ENCODE results near the gene TGM5.
"Not testable (repeated sequence)": the region's sequence is repeated elsewhere in the genome, so short reads cannot be mapped to it uniquely, and the experiment has no call there.

Gene TGM5, protein sequence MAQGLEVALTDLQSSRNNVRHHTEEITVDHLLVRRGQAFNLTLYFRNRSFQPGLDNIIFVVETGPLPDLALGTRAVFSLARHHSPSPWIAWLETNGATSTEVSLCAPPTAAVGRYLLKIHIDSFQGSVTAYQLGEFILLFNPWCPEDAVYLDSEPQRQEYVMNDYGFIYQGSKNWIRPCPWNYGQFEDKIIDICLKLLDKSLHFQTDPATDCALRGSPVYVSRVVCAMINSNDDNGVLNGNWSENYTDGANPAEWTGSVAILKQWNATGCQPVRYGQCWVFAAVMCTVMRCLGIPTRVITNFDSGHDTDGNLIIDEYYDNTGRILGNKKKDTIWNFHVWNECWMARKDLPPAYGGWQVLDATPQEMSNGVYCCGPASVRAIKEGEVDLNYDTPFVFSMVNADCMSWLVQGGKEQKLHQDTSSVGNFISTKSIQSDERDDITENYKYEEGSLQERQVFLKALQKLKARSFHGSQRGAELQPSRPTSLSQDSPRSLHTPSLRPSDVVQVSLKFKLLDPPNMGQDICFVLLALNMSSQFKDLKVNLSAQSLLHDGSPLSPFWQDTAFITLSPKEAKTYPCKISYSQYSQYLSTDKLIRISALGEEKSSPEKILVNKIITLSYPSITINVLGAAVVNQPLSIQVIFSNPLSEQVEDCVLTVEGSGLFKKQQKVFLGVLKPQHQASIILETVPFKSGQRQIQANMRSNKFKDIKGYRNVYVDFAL

DNA sequence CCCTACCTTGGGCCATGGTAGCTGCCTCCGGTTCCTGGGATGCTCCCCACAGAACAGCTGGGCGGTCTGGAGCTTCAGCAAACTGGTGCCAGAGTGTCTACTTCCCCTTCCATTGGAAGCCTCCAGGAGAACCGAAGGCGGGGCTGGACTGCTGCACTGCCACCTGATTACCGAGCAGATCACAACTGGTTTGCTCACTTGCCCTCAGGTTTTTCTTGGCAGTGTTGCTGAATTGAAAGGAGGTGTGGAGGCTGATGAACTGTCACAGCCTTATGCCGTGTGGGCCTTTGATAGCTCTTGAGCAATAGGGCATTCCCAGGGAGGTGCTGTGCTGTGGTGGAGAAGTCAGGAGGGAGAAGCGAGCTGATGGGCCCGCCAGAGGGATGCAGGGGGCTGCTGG is at the start of gene TGM5:
TSS of gene TGM5 (minus strand) at position 95 of the 400 bp plus-strand sequence. CDS start at position 16, 79 bp downstream.
- DNase-seq (ENCODE audit: low read depth), result no peak

DNA sequence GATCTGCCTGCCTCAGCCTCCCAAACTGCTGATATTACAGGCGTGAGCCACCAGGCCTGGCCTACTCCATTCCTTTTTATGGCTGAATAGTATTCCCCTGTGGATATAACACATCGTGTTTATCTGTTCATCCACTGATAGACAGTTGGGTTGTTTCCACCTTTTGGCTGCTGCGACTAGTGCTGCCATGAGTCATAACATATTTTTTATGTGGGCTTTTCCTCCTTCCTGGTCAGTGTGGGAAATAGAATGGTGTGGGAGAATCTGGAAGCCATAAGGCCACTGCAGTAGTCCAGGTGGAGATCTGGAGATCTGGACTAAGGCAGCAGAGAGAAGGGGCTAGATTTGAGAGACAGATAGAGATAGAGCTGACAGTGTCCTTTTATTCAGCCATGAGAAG is 47.4 kb upstream of the TGM5 start:
- DNase-seq (ENCODE audit: low read depth), result no peak

DNA sequence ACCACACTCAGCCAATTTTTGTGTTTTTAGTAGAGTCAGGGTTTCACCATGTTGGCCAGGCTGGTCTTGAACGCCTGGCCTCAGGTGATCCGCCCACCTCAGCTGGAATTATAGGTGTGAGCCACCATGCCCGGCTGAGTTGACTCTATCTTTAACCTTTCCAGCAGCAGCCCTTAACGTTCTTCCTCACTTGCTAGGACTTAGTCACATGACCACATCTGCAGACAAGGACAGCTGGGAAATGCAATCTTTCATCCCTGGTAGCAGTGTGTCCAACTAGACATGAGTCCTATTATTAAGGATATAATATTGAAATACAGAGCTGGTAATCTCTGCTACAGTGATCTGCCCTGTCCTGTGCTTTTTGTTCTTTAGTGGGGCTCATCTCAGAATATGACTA is 45.6 kb upstream of the TGM5 start:
- no peak for DNase-seq (ENCODE audit: low read depth)

DNA sequence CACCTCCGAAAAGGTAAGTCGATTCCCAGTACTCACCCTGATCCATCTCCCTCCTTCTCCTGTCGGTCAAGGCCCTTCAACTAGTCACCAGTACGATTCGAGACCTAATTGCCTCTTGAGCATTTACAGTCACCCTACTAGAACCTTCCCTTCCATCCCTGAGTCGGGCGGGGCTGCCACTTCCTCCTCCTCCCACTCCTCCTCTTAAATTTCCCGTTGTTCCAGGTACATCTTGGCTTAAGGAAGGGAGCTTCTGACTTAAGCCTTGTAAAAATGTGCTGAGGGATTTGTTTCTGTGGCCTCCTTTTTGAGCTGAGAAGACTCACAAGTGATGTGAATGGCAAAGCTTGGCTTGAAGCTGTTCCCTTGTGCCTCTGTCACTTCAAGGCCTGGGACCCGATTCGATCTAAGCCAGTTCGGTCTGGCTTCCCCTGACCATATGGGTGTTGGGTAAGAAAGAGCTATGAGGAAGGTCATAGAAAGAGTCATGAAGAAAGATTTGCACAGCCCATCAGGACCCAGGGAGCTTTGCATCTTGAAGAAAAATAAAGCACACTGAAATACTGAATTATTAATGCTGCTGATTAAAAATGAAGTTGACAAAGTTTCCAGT is 35.6 kb upstream of the TGM5 start, which contains the start of gene TGM7:
TSS of gene TGM7 (minus strand) at position 51 of the 613 bp plus-strand sequence.
- DNase-seq (ENCODE audit: low read depth), result no peak

DNA sequence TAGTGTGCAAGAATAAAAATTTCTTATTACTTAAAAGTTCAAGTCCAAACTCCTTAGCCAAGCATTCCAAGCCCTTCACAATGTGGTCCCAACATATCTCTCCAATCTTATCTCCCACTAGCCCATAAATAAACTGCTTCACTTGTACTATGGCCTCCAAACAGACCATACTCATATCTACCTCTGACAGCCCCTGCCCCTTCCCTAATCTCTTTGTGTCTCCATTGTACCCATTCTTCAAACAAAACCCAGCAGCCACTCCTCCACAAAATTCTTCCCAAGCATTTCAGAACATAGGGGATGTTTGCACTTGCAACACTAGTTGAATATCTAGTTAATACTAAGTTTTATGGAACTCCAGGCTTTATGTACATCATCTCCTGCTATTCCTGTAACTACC is 33.2 kb upstream of the TGM5 start:
- no peak for DNase-seq (ENCODE audit: low read depth)

DNA sequence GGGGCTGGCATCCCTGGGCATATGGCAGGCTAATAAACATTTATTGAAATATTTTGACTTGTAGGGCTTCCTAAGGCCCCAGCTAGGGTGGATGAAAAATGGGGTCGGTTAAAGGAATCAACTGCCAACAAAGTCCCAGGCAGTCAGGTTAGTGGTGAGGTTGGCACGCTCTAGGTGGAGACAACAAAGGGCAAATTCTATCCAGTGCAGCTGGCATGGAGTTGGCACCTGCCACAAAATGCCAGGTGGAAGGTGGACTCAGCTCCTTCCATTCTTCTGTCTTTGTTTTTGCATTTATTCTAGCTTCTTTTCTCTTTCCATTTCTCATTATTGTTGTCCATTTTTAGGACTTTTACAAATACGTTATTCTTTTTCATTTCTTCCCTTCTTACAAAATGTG is 32.7 kb upstream of the TGM5 start:
- DNase-seq (ENCODE audit: low read depth), result no peak

DNA sequence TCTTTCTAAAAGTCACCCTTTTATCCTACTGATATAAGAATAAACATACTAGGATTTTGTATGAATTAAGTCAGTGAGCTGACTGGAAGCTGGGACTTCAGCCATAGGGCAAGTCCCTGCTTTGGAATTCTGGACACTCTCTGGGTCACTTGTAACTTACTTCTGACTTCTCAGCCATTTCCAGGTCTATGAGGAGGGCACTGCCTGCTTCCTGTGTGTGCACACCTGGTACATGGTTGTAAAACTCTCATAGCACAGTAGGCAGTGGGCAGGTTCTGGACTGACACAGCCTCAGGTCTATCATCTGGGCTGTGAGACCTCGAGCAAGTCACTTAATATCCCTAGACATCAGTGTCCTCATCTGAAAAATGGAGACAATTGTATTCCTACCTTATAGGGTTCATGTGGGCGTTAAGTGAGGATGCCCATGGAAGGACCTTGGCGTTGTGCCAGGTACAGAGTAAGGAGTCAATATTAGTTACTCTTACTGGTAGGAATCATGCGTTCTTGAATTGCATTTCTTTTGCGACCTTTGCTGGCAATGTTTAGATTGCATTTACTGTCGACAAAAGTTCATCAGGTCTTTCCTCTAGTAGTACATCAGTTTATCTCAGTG is 27.5 kb upstream of the TGM5 start:
- DNase-seq (ENCODE audit: low read depth), result no peak

DNA sequence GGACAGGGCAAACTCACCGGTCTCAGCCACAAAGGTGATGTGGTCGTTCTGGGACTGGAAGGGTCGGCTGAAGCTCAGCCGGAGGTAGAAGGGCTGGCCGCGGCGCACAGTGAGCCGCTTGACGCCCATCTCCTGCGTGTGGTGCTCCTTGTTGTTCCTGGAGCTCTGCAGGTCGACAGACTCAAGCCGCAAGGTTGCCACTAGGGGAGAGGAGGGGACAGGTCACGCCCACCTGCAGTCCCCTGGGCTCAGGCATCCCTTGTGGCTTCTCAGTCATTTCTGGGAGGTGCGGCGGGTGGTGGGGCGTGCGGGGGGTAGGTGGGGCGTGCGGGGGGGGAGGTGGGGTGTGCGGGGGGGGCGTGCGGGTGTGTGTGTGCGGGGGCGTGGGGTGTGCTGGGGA is 26.7 kb upstream of the TGM5 start:
- DNase-seq (ENCODE audit: low read depth), result no peak

DNA sequence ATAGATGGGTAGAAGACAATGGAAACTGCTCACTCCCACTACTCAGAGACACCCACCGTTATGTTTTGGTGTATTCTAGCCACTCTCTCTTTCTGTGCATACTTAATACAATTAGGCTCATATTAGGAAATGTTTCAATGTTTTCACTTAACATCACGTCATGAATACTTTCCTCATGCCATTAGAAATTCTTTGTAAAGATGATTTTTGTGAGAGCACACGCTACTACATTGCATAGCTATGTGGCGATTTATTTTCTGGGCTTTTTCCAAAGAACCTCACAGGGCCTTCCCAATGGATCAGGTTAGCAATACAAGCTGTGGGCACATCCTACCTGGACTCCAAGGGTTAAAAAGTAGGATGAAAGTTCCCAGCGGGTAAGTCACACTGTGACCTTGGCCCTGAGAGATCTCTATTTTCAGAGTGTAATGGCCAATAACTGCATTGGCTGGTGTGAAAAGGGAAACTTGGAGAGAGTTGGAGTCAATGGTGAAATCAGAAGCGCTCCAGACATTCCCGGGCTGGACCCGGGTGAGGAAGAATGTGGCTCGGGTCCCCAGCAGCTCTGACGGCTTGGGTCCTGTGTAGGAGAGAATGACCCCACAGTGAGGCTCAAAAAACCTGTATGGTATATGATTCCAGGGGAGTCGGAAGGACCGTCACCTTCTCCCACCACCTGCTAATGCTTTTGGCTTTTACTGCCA is 25.8 kb upstream of the TGM5 start:
- no peak for DNase-seq (ENCODE audit: low read depth)

DNA sequence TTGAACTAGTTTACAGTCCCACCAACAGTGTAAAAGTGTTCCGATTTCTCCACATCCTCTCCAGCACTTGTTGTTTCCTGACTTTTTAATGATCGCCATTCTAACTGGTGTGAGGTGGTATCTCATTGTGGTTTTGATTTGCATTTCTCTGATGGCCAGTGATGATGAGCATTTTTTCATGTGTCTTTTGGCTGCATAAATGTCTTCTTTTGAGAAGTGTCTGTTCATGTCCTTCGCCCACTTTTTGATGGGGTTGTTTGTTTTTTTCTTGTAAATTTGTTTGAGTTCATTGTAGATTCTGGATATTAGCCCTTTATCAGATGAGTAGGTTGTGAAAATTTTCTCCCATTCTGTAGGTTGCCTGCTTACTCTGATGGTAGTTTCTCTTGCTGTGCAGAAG is 22.9 kb upstream of the TGM5 start:
- not testable (repeated sequence) for DNase-seq (ENCODE audit: low read depth)

DNA sequence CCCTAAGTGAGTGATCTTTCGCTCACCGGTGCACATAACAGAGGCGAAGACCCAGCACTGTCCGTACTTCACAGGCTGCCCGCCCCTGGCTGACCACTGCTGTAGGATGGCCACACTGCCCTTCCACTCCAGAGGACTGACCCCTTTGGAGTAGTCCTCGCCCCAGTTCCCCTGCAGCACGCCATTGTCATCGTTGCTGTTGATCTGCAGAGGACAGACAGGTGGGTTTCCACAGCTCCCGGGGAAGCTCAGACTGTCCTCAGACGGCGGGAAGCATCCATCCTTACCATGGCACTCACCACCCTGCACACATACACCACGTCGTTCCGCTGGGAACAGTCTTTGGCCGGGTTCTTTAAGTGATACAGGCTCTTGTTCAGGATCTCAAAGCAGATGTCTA is 20.5 kb upstream of the TGM5 start:
- DNase-seq (ENCODE audit: low read depth), result no peak

DNA sequence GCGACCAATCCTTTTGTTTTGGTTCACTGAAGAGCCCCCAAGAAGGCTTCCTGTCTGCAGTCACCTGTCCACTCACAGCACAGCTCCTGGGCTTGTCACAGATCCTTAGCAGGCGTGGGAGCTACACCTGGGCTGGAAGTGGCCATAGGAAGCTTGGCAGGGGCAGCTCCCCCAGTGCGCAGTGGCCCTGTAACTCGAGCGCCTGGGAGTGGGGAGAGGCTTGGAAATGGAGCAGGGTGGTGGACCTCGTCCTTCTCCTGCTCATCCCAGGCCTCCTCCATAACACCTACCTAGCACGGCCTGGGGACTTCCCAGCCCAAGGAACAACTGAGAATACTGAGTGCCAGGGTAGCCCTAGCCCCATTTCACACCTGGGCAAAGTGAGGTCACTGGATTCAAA is 19.3 kb upstream of the TGM5 start:
- DNase-seq (ENCODE audit: low read depth), result no peak

DNA sequence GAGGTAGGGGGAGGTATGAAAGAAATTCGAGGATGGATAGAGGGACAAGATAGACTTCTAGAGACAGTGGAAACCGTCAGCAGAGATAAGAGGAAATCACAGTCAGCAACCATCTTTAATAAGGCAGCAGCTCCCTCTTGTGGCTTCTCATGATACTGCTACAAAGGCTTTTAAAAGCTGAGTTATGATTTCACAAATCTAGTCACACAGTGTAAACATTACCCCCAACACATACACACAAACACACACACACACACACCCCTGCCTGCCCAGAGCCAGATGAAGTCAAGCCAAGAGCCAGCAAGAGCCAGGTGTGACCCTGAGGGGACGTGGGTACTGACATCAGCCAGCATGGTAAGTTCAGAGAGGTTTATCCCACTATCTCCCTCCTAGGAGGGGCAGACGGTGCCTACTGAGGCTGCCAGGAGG is 18.9 kb upstream of the TGM5 start:
- no peak for DNase-seq (ENCODE audit: low read depth)

DNA sequence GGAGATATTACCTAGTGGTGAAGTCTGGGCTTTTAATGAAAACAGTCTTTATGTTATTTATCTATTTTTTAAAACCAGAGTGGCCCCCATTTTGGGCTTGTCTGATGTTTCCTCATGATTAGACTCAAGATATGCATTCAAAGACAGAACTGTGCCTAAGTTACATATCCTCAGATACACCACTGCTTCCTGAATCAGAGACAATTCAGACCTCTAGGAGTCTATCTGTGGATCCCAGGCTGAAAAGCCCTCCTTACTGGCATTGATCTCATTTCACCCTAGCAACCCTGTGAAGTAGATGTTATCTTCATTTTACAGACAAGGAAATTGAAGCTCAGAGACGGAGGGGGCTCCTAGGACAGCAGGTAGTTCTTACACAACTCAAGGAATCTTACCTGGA is 16.8 kb upstream of the TGM5 start:
- DNase-seq (ENCODE audit: low read depth), result no peak

DNA sequence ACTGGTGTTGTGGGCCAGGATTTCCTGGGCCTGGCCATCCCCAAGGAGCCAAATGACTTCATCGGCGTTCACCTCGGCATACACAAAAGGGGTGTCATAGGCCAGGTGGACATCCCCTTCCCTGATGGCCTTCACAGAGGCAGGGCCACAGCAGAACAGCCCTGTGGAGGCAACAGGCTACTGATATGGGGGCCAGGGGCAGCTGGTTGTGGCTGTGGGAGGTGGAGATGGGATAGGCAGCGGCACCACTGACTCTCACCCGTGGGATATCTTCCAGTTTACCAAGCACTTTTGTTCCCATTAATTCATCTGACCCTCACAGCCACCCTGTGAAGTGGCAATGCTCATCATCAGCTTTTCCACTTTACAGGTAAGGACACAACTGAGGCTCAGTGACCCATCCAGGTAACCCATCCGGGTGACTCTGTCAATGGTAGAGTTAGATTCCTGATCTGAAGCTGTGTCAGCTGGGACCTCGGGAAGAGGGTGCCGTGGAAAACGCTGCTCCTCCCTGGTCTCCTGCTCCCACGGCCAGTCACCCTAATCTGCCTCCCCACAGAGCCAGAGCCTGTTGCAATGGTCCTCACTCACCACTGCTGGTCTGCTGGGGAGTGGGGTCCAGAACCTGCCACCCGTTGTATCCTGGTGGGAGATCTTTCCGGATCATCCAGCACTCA is 15.3 kb upstream of the TGM5 start:
- no peak for DNase-seq (ENCODE audit: low read depth)

DNA sequence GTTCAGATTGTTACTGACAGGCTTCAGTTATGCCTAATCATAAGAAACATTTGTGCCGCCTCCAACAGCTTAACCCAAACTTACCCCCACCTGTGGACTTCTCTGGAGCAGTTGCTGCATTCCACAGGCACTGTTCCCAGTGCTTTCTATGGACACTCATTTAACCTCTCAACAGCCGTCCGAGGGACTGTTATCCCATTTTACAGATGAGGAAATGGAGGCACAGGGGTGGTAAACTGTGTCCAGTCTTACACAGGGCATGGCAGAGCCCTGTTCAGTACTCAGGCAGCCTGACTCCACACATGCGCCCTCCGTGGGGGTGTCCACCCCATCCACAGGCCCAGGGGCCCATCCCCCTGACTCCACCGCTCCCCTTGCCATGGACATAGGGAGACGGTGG is 14.3 kb upstream of the TGM5 start:
- DNase-seq (ENCODE audit: low read depth), result no peak

DNA sequence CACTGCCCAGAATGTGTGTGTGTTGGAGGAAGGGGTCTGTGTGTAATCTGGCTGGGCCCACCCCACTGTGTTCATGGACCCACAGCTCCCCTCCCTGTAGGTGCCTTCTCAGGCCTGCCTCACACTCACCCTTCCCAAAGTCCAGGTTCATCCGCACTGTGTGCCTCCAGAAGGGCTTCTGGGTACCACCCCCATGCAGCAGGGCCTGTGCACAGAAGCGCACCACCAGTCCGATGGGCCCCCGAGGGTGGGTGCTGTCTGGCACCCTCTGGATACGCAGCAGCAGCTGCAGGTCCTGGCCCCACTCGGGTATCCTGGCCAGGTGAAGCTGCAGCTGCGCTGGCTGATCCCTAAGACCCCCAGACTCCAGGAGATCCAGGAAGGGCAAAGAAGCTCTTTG is 12.8 kb upstream of the TGM5 start:
- DNase-seq (ENCODE audit: low read depth), result no peak

DNA sequence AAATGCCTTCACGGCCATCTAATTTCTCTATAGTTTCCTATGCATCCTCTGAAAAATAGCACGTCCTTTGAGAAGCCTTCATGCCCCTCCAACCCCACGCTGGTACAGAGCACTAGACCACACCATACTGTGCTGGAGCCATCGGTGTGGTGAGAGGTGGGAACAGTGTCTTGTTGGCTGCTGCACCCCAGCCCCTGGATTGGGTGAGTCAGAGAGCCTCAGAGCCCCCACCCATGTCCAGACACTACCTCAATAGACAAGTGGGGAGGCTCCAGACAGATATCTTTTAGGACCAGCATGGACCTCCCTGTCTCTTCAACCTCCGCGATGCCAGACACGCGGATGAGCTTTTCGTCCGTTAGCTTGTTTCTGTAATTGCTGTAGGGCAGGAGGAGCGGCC is 12.1 kb upstream of the TGM5 start:
- no peak for DNase-seq (ENCODE audit: low read depth)

DNA sequence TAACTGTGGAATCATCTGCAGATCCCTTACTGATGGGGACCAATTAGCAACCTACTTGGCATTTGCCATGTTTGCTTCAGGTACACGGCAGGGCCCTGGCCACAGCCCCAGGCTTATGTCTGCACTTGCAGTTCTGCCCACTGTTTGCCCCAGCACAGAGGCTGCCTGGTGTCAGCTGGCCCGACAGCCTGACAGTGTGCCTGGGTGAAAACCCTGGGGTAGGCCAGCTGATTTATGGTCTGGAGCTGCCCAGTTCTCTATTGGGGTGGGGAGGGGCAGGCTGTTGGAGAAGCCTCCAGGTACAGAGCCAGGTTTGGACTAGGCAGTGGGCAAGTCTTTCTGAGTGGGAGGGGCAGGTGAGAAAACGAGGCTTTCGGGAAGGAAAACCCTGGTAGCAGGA is 11.2 kb upstream of the TGM5 start:
- DNase-seq (ENCODE audit: low read depth), result no peak

DNA sequence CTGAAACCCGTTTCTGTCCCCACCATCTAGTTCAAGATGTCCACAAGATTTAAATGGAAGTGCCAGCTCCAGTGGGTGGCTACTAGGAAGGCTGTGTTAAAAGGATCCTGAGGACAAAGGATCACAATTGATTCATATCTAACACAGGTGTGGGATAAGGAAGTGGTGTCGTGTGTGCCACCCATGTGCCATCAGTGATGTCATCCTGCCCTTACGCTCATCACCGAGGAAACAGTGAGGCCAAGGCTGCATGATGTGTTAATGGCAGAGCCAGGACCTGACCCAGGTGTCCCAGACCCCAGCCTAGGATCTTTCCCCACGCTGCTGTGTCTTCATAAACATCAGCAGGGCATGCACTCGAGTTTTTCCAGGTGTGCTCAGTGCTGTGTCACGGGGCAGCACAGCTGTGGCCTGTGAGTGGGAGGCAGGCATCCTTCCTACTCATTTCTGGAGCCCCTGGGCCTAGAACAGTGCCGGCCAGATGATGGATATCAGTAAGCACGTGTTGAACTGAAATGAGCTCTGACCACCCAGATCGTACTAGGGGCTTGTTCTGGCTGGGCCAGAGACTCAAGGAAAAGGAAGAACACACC is 10.6 kb upstream of the TGM5 start:
- DNase-seq (ENCODE audit: low read depth), result no peak

DNA sequence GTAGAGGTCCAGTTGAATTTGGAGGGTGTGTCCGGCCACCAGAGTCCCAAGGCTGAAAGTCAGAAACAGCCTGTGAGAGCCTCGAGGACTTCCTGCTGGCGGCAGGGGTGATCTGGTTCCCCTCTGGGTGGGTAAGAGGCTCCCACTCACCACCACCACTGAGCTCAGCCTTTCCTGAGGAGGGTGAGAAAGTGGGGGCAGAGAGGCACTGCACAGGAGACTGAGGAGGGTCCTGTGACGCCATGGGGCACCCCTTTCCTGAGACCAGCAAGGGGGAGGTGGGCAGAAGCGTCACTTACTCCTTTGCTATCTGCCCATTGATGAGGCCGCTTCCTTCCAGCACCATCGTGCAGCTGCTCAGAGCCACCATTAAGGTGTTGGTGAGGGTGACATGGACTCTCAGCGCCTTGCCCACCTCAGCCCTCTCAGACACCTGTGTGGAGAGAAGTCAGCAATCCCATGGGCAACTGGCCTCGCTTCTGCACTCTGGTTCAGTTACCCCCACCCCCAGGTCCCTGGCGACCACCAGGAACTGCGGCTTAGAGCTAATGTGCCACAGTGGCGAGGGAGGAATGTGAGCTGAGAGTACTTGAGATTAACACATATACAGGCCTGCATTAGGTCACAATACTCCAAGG is 10.0 kb upstream of the TGM5 start:
- no peak for DNase-seq (ENCODE audit: low read depth)

All from activated T-helper 1 cell treated with Interleukin-2 at 50 U/mL for 16 hours (primary cell).